ENCODE measurements around the gene DCAF11. TPM values are rescaled to one million over a fixed set of nuclear protein-coding genes. Genes with fewer than 3 reads are reported as not detected.

Gene DCAF11
- total and polyA plus RNA-seq, 2 of the 13 experiments (the other 11 are each of a cell fraction or from before 2014, with no cell fraction given): 150 to 257 TPM

GRCh38 chr14:24093207-24093900, 21.2 kb upstream of the DCAF11 start (continued):
- TF ChIP-seq ZNF138 (CRISPR knock-in tag; IDR thresholded peaks at IDR 0.05; ENCODE audit: low read depth): no peak
- TF ChIP-seq NR2C2 (CRISPR knock-in tag; IDR thresholded peaks at IDR 0.05; ENCODE audit: borderline replicate concordance): 0 out of 2 replicates have a peak, but pooled peaks have one; percentile 10
- no peak for TF ChIP-seq HNRNPUL1 (IDR thresholded peaks at IDR 0.05; ENCODE audit: low read depth, low read length)
- TF ChIP-seq ZNF614 (CRISPR knock-in tag; IDR thresholded peaks at IDR 0.05; ENCODE audit: borderline replicate concordance): no peak
- no peak for TF ChIP-seq KLF12 (CRISPR knock-in tag; IDR thresholded peaks at IDR 0.05; ENCODE audit: borderline replicate concordance)
- TF ChIP-seq ZNF772 (CRISPR knock-in tag; IDR thresholded peaks at IDR 0.05): no peak
- TF ChIP-seq ZNF790 (CRISPR knock-in tag; IDR thresholded peaks at IDR 0.05; ENCODE audit: borderline replicate concordance): no peak
- TF ChIP-seq USF2 (IDR thresholded peaks at IDR 0.05; ENCODE audit: low read depth, low read length): no peak
- no peak for TF ChIP-seq USF2 (CRISPR knock-in tag; IDR thresholded peaks at IDR 0.05; ENCODE audit: borderline replicate concordance)
- no peak for TF ChIP-seq NR0B2 (CRISPR knock-in tag; IDR thresholded peaks at IDR 0.05)
- no peak for TF ChIP-seq ETV6 (CRISPR knock-in tag; conservative IDR thresholded peaks at IDR 0.05)
- no peak; the same call in 1 of the 2 replicates for TF ChIP-seq ZBTB26 (CRISPR knock-in tag; IDR thresholded peaks at IDR 0.05; ENCODE audit: borderline replicate concordance)
- TF ChIP-seq BATF2 (CRISPR knock-in tag; IDR thresholded peaks at IDR 0.05): no peak
- no peak for TF ChIP-seq ZNF770 (CRISPR knock-in tag; IDR thresholded peaks at IDR 0.05)
- TF ChIP-seq ZNF773 (CRISPR knock-in tag; IDR thresholded peaks at IDR 0.05; ENCODE audit: borderline replicate concordance): no peak
- TF ChIP-seq KDM3A (CRISPR knock-in tag; IDR thresholded peaks at IDR 0.05; ENCODE audit: low read depth): no peak
- no peak for TF ChIP-seq ZNF841 (CRISPR knock-in tag; IDR thresholded peaks at IDR 0.05; ENCODE audit: borderline replicate concordance)
- no peak for TF ChIP-seq MTF1 (CRISPR knock-in tag; IDR thresholded peaks at IDR 0.05)
- TF ChIP-seq GMEB1 (CRISPR knock-in tag; IDR thresholded peaks at IDR 0.05; ENCODE audit: borderline replicate concordance): no peak; the same call in 1 of the 2 replicates
- TF ChIP-seq ZMYM3 (CRISPR knock-in tag; IDR thresholded peaks at IDR 0.05): 0 out of 2 replicates have a peak, but pooled peaks have one; percentile 6
- TF ChIP-seq ZNF160 (CRISPR knock-in tag; IDR thresholded peaks at IDR 0.05): no peak
